ENCODE measurements around the gene CHSY1. TPM values are rescaled to one million over a fixed set of nuclear protein-coding genes. Genes with fewer than 3 reads are reported as not detected.
A peak's percentile ranks its signal among the peaks of the same experiment; 100 is the strongest.

Gene CHSY1
- total RNA-seq, 4 donors from 2014 or later: 8.8 to 19.3 (median 11.4) TPM

- Histone ChIP-seq H3K4me1 (peaks cover 8 to 97% (median 43%) of the 10 kb centered on the region in 3 donors), H3K4me3 (no peak overlapping the region), H3K27ac (no peak overlapping the region), H3K9me3 (no peaks in the 10 kb centered on the region), H3K27me3 (no peaks in the 10 kb centered on the region), H3K36me3 (no peaks in the 10 kb centered on the region)
- intact Hi-C loops (cut with DNase I): no loop called here
- TF ChIP-seq POLR2A (IDR thresholded peaks at IDR 0.05): no peak
- TF ChIP-seq, protein P1, sequence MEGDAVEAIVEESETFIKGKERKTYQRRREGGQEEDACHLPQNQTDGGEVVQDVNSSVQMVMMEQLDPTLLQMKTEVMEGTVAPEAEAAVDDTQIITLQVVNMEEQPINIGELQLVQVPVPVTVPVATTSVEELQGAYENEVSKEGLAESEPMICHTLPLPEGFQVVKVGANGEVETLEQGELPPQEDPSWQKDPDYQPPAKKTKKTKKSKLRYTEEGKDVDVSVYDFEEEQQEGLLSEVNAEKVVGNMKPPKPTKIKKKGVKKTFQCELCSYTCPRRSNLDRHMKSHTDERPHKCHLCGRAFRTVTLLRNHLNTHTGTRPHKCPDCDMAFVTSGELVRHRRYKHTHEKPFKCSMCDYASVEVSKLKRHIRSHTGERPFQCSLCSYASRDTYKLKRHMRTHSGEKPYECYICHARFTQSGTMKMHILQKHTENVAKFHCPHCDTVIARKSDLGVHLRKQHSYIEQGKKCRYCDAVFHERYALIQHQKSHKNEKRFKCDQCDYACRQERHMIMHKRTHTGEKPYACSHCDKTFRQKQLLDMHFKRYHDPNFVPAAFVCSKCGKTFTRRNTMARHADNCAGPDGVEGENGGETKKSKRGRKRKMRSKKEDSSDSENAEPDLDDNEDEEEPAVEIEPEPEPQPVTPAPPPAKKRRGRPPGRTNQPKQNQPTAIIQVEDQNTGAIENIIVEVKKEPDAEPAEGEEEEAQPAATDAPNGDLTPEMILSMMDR (IDR thresholded peaks at IDR 0.05): no peak
- 70 to 82% methylated on average over 4 of the region's 4 CpGs for WGBS, 2 donors
- no peak for DNase-seq
Measured at GRCh38 chr15:101211897-101212296, 40.0 kb downstream of the CHSY1 start.

- Histone ChIP-seq H3K4me3 (no peak overlapping the region), H3K27ac (peak overlapping the region in 3 of 4 donors; percentile 1 to 39 (median 11)), H3K4me1 (peaks cover 8 to 97% (median 46%) of the 10 kb centered on the region in 3 donors), H3K36me3 (no peaks in the 10 kb centered on the region), H3K9me3 (no peaks in the 10 kb centered on the region), H3K27me3 (no peaks in the 10 kb centered on the region)
- DNase-seq: no peak
- intact Hi-C loops (cut with DNase I): no loop called here
- TF ChIP-seq, protein P1 (IDR thresholded peaks at IDR 0.05): no peak
- no peak for TF ChIP-seq POLR2A (IDR thresholded peaks at IDR 0.05)
- 74 to 79% methylated on average over 2 of the region's 2 CpGs for WGBS, 2 donors
Measured at GRCh38 chr15:101210466-101210865, 41.4 kb downstream of the CHSY1 start.

DNA sequence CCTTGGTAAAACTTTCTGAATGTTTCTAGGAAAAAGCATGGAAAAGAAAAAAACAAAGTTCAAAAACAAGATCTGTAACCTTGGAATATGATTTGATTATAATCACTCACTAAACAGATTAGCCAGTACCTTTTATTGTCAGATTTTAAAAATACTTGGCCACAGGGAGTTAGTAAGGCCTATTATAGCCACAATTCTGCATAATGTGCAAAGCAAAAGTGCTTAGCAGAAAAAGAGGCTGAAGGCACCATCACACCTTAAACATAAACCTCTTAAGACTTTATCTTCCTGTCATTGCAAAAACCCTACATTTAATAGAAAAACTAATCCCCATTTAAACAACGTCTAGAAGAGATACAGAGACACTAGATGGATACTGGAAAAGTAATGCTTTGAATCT is 41.8 kb downstream of the CHSY1 start:
- Histone ChIP-seq H3K4me1 (peaks cover 8 to 97% (median 42%) of the 10 kb centered on the region in 3 donors), H3K27me3 (no peaks in the 10 kb centered on the region), H3K36me3 (no peaks in the 10 kb centered on the region), H3K9me3 (no peaks in the 10 kb centered on the region), H3K27ac (peak overlapping the region in 2 of 4 donors; percentile 1 to 39), H3K4me3 (no peak overlapping the region)
- intact Hi-C loops (cut with DNase I): no loop called here
- 33 to 50% methylated on average over 1 of the region's 1 CpG for WGBS, 2 donors
- no peak for DNase-seq
- TF ChIP-seq, protein P1 (IDR thresholded peaks at IDR 0.05): no peak
- no peak for TF ChIP-seq POLR2A (IDR thresholded peaks at IDR 0.05)

DNA sequence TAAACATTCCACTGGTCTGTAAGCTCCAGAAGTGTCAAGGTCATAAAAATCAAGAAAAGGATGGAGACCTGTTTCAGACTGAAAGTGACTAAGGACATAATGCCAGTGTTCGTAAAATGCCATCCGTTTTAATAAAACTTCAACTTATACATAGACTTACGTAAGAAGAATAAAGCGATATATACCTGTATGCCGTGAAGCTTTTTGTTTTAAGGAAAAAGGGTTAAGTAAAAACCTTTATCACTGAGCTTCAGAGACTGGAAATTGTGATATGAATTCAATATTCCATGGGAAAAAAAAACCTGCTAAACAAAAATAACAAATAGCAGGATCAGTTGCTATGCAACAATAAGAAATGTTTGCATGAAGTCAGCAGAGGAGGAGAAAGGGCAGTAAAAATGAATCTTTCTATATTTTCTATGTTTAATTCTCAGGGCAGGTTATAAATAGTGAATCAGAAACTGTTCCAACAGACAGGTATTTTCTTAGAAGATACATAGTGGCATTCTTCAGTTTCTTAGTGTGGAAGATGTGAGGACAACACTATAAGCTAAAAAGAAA is 42.5 kb downstream of the CHSY1 start:
- DNase-seq: no peak
- peaks cover 8 to 98% (median 44%) of the 10 kb centered on the region in 3 donors for H3K4me1 ChIP-seq

DNA sequence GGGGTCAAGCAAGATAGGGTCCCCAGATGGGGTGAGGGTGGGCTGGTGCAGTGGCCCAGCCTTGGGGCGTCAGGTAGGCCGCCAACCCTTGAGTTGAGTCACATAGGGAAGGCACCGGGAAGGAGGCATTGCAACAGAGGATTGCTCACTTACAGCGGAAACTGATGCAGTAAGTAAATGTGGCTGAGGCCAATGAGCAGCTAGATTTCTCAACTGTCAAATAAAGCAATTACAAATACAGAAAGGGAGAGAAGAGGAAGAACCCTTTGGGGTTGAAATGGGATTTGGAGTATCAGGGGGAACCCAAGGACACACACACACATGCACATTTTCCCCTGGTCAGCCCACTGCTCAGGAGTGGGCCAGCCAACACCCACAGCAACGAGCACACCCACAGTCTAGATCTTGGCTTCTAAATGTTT is 44.0 kb downstream of the CHSY1 start:
- DNase-seq: no peak
- no peak overlapping the region for H3K4me3 ChIP-seq
- no peaks in the 10 kb centered on the region for H3K36me3 ChIP-seq
- intact Hi-C loops (cut with DNase I): no loop called here
- peak overlapping the region; percentile 12 to 66 (median 36) for H3K27ac ChIP-seq
- peaks cover 8 to 96% (median 45%) of the 10 kb centered on the region in 3 donors for H3K4me1 ChIP-seq
- no peaks in the 10 kb centered on the region for H3K9me3 ChIP-seq
- WGBS, 2 donors: 32 to 48% methylated on average over 5 of the region's 5 CpGs
- TF ChIP-seq POLR2A (IDR thresholded peaks at IDR 0.05): no peak
- TF ChIP-seq, protein P1 (IDR thresholded peaks at IDR 0.05): no peak
- no peaks in the 10 kb centered on the region for H3K27me3 ChIP-seq

More for the DNA sequence above, 42.5 kb downstream of the CHSY1 start:
- Histone ChIP-seq H3K4me3 (no peak overlapping the region), H3K27ac (peak overlapping the region in 2 of 4 donors; percentile 16 to 39), H3K27me3 (no peaks in the 10 kb centered on the region), H3K9me3 (no peaks in the 10 kb centered on the region), H3K36me3 (no peaks in the 10 kb centered on the region)
- intact Hi-C loops (cut with DNase I): no loop called here
- TF ChIP-seq POLR2A (IDR thresholded peaks at IDR 0.05): no peak
- TF ChIP-seq, protein P1 (IDR thresholded peaks at IDR 0.05): no peak
- 78 to 89% methylated on average over 5 of the region's 5 CpGs for WGBS, 2 donors
